ENCODE measurements around the gene FREY1.
A peak's percentile ranks its signal among the peaks of the same experiment; 100 is the strongest.
"Not testable (repeated sequence)": the region's sequence is repeated elsewhere in the genome, so short reads cannot be mapped to it uniquely, and the experiment has no call there.

Gene FREY1

DNA sequence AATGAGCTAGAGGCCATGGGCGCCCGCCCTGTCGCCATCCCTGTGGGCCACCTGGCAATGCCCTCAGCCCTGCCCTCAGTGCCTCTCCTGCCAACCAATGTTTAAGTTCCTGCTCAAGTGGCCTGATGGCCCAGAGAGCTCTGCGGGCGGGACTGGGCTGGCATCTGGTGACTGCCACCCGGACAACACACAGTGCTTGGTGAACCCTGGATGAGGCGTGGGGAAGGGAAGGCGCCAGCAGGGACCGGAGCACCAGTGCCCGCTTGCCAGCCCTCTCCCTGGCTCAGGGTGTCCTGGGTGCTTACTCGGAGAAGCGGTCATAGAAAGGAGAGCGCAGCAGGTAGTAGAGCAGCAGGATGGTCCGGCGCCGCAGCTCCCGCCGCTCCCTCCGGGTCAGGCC lies 6.4 kb upstream of the FREY1 start:
- DNase-seq = no peak

DNA sequence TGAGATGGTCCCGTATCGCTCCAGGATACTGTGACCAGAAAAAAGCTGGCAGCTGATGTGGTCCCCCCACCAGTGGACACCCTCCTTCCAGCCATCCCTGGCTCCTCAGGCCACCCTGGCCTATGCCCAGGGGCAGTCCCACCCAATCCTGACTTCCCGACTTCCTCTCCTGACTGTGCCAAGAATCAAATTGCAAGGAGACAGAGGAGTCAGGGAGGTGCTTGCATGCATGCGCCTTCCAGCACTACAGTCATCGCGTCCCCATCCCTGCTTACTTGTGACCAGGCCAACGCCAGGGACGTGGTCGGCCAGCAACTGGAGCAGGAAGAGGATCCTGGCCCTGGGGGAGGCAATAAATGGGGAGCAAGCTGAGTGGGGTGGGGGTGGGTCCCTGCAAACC lies 3.6 kb upstream of the FREY1 start:
- DNase-seq = no peak

DNA sequence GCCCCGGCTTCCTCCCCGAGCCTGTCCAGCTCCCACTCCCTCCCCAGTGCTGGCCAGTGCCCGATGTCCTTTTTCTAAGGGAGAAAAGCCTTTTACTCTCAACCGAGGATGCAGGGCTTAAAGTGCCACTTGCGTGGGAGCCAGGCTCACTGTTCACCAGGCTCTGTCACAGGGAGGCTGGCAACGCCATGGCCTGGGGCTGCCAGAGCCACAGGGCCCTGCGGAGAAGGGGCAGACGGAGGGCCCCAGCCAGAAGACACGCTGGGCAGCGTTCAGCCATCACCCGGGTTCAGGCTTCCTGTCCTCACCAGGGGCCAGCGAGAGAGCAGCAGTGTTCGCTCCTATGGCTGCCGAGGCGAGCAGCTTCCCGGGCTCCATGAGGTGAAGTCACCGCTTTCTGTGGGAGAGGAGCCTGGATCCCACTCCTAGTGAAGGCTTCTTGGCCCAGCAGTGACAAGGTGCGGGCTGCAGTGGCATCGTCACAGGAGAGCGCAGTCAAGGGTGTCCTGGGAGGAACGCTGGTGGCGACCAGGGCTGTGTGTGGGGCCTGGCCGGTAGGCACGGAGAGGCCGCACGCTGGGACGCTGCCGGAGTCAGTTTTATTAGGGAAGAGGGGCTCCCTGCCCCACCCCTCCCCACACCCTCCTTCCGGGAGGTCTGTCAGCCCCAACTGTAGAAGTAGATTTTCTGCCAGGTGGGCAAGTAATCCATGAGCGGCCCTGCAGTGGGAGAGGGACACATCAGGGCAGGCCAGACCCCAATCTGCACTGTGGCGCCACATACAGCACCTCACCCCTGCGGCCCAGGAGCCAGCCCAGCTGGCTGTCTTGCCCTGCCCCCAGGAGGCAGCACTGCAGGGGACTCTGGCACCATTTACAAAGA lies 2.8 kb upstream of the FREY1 start:
- DNase-seq = no peak

DNA sequence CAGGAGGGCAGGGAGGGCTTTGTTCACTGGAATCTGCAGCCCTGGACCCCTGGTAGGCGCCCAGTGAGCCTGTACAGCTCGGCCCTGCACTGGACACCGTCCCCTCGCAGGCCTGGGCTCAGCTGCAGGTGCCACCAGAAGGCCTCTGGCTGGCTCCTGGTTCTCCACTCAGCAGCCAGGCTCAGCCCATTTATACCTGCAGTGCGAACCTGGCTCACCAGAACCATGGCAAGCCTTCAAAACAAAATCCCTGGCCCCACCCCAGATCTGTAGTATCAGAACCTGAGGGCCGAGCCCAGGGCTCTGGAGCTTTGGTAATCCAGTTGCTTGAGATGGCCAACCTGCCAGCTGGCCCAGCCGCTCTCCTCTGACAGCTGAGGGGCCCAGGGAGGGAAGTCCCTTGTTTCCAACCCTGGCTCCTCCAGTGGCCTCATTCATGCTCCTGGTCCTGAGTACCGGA lies 870 bp upstream of the FREY1 start:
- DNase-seq = no peak

DNA sequence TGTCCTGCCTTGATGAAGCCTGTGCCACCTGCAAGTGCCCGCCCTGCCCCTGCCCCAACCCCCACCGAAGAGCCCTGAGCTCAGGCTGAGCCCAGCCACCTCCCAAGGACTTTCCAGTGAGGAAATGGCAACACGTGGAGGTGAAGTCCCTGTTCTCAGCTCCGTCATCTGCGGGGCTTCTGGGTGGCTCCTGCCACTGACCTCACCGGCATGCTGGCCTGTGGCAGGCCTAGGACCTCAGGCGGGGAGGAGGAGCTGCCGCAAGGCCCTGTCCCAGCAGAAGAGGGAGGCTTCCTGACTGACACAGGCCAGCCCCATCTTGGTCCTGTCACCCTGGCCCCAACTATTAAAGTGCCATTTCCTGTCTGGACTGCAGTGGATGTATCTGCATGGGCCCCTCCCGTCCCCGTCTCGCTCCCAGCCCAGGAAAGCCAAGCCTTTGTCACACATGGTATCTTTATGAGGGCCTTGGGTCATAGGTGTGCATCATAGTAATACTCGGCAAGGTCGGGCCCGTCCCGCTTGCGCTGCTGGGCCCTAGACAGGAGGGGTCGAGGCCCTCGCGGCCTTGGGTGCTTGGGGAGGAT lies 882 bp downstream of the FREY1 start:
- DNase-seq = no peak

DNA sequence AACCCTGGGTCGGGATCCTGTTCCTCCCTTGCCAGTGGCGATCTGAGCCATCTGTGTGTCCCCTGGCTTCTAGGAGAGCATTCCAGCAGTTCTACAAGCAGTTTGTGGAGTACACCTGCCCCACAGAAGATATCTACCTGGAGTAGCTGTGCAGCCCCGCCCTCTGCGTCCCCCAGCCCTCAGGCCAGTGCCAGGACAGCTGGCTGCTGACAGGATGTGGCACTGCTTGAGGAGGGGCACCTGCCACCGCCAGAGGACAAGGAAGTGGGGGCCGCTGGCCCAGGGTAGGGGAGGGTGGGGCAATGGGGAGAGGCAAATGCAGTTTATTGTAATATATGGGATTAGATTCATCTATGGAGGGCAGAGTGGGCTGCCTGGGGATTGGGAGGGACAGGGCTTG lies 1.5 kb downstream of the FREY1 start:
- DNase-seq = not testable (repeated sequence)

DNA sequence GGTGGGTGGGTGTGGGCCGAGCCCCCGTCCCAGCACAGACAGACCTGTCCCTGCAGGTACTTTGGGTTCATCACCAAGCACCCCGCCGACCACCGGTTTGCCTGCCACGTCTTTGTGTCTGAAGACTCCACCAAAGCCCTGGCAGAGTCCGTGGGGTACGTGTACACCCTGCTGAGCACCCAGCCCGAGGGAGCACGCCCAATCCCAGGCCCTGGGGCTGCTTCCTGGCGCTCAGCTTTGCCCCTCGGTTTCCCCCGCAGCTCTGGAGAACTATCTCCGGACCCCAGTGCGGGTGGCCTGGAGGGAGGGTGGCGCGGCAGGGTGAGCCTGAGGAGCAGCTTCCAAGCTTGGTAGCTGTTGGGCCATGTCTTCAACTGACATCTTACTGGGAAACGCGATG lies 2.0 kb downstream of the FREY1 start:
- DNase-seq = no peak

DNA sequence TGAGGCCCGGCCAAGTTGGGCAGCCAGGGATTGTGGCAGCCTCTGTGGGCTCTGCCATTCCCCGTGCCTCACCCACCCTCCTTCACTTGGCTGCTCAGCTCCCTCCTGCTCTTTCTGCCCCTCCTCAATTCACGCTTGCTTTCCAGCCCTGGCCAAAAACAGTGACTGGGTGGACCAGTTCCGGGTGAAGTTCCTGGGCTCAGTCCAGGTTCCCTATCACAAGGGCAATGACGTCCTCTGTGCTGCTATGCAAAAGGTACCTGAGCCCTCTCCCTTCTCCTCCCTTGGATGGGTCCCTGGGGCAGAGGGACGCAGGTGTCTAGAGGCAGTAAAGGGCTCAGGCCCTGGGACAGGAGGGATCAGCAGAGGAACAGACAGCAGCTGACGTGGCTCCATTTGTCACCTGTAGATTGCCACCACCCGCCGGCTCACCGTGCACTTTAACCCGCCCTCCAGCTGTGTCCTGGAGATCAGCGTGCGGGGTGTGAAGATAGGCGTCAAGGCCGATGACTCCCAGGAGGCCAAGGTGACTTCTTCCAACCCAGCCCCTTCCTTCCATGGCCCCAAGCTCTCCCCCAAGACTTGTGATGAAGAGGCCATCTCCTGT lies 2.7 kb downstream of the FREY1 start:
- no peak for DNase-seq

DNA sequence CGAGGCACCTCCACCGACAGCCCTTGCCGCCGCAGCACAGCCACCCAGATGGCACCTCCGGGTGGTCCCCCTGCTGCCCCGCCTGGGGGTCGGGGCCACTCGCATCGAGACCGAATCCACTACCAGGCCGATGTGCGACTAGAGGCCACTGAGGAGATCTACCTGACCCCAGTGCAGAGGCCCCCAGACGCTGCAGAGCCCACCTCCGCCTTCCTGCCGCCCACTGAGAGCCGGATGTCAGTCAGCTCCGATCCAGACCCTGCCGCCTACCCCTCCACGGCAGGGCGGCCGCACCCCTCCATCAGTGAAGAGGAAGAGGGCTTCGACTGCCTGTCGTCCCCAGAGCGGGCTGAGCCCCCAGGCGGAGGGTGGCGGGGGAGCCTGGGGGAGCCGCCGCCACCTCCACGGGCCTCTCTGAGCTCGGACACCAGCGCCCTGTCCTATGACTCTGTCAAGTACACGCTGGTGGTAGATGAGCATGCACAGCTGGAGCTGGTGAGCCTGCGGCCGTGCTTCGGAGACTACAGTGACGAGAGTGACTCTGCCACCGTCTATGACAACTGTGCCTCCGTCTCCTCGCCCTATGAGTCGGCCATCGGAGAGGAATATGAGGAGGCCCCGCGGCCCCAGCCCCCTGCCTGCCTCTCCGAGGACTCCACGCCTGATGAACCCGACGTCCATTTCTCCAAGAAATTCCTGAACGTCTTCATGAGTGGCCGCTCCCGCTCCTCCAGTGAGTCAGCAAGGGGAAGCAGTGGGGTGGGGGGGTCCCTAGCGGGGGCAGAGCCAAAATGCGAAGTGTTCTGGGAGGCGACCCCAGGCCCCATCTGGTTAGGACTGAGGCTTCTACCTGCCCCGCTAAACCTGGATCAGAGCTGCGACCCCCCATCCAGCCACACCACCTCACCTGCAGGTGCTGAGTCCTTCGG lies 4.4 kb downstream of the FREY1 start:
- DNase-seq = no peak

DNA sequence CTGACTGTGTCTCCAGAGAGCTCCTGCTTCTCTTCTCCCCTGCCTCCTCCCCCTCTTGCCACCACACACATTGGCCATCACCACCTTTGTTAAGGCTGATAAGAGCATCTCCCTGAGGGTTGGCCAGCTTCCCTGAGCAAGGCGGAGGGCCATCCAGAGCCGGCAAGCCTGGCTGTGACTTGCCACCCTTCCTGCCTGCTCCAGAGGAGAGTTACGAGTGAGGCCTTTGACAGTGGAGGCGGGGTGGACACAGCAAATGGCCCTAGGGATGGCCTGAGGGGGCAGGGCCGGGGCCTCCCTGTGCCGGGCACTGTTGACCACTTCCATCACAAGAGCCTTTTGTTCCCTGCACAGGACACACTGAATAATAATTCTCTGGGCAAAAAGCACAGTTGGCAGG lies 5.4 kb downstream of the FREY1 start:
- DNase-seq = no peak

DNA sequence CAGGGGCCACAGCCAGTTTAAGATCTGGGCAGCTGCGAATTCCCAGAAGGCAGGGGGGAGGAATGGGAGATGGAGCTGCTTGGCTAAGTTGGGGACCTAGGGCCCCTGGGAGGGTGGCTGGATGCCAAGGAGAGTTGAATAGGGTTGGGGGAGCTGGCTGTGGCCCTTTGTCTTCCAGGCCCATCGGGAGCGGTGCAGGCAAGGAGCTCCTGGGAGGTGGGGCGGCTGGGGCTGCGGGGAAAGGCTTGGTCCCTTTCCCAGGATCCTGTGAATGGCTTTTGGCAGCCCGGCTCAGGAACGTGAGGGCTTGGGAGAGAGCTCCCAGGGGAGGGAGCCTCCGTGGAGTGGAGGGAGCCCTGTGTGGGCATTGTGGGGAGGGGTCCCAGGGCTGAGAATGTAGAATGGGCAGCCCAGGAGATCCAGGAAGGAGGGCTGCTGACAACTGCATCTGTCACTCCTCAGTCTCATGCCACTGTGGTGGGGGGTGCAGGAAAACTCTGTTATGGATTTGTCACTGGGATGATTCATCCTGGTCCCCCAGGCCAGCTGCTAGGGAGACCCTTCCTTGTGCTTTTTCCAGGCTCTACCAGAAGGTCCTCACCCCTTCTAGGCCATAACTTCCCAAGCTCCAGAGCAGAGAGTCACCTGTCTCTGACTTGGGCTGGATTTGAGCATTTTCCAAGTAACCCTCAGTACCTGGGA lies 6.0 kb downstream of the FREY1 start:
- peak; percentile 31 for DNase-seq

DNA sequence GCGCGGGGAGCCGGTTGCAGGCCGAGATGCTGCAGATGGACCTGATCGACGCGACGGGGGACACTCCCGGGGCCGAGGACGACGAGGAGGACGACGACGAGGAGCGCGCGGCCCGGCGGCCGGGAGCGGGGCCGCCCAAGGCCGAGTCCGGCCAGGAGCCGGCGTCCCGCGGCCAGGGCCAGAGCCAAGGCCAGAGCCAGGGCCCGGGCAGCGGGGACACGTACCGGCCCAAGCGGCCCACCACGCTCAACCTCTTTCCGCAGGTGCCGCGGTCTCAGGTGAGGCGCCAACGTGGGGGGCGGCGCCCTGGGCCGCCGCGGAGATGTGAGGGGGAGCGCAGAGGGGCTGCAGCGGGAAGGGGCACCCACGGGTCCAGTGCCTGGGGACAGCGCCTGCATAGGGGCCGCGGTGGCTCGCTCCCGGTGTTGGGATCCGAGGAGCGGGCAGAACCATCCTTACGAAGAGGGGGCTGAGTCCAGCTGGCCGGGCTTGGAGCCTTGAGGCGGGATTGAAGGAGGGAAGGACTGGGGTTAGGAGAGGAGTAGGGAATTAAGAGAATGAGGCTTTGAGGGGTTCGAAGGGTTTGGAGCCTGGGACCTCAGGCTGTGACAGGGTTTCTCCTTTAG lies 6.8 kb downstream of the FREY1 start:
- peak; percentile 16 for DNase-seq

DNA sequence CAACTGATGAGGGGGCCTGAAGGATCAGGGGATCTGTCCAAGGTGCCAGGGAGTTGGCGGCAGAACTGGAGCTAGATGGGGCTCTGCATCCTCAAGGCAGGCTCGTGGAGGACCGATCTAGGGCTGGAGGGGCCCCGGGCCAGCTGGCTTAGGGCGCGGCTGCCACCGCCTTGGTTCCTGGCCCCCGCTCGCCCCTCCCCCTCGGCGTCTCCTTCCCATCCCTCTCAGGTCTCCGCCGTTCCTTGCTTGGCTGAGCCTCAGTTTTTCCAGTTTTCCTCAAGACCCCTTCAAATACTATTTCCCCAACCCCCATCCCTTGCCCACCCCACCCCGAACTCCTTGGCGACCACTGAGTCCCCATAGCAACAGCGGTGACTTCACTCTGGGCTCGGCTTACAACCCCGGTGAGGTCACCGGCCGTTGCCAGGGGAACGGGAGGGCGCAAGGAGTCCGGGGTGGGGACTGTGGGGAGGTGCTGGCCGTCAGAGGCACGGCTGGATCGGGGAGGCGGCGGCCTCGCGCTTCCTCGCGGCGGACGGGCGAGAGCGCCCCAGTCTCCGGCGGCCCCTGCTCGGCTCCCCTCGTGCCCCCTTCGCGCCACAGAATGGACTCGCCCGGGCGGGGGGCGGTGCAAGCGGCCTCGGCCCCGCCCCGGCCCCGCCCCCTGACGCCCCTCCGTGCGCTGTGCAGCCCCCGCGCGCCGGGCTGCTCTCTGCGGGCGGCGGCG lies 7.5 kb downstream of the FREY1 start:
- DNase-seq = peak; percentile 93

DNA sequence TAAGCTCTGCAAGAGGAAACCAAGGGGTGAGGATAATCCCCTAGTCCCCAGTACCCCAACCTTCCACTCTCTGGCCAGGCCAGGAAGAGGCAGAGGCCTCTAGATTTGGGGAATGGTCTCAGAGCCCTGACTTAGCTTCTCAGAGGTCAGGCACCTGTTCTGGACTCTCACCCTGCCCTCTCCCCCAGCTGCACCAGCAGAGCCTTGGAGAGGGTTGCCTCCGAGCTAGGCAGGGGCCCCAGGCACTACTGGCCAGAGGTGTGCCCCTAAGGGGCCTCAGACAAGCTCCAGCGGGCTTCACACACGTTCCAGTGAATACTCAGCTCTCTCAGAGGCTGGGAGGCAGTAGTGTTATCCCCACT lies 8.0 kb downstream of the FREY1 start:
- DNase-seq = no peak

DNA sequence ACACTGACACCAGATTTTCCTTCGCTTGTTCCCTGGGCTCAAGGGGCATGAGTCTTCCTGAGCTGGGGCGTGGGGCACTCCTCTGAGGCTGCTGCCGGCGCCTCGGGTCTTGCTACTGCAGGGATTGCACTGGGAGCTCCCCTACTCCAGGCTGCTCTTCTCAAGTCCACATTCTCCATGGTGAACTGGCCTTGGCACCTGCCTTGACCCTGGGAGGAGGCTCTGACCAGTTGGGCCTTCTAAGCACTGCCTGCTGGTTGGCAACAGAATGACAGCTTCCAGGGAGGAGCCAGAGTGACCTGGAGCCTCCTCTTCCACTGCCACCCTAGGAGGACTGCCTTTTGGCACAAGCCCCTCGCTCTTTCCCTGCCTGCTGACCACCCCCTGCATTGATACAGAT lies 9.5 kb downstream of the FREY1 start:
- no peak for DNase-seq

DNA sequence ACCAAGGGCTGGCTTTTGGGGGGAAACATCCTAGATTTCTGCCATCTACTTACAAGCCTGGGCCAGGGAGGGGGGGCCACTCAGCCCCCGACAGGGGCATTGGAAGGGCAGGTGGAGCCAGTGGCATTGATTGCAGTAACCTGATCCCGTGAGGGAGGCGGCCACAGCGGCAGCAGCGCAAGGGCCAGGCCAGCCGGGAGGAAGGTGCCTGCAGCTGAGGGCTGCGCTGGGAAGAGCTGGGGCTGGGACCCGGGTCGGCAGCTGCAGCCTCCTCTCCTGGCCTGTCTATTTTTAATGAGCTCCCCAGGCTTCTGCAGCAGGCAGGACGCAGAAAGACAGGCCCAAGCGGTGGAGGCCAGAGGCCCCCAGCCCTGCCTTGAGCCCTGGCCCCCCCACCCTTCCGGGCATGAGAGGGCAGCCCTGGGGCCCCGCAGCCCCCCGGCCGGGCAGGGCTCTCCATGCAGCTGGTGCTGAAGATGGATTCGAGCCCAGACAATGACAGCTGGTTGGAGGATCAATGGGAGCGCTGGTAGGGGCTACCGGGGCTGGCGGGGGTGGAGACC lies 10.6 kb downstream of the FREY1 start:
- DNase-seq = peak; percentile 95

DNA sequence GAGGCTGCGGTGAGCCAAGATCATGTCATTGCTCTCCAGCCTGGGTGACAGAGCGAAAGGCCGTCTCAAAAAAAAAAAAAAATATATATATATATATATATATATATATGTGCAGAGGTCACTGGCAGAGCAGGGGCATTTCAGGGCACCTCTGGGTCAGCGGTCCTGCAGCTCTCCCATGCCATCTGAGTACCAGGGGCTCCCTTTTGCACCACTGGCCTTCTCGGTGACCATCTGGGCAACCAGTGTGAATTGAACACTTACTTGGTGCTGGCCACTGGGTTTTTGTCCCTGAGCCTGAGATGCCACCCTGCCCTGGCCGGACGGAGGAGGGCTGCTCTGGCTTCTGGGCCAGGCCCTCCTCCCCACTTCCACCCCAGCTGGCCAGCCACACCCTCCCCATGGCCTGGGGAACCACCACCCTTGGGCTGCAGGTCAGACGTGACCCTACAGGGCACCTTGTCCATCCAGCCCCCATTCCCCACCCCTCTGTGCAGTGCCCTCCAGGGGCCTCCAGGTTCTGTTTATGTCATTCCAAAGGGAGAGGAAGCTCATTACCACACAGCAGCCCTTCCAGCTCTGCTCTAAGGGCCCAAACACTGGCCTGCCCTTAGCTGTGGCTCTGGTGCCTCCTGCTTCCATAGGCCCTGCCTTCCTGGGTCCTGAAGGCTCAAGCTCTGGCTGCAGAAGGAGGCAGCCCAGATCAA lies 11.4 kb downstream of the FREY1 start:
- peak; percentile 57 for DNase-seq

DNA sequence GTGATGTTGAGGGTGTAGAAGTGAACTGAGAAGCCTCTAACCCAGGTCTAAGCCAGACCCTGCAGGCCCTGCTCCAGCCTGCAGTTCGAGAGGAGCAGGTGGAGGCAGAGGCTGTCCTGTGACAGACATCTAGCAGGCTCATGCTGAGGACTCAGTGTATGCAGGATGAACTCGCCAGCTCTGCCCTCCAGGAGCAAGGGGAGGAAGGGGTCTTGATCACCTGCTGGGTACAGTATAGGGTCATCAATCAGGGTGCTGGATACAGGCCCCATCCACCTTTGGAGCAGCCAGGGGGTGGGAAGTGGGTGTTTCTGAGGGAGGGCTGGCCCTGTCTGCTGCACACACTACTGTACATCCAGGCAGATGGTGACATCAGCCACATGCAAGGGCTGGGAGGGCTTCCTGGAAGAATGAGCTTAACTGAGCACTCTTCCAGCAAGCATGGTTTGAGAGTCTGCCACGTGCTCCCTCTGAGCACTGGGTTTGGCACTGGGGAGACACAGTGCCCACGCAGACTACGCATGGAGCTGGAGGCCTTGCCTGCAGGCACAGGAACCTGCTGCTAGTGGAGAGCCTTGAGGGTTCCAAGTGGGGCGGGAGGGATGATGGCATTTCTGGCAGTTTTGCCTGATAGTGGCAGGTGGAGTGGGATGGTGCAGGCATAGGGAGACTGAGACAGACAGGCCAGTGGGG lies 12.4 kb downstream of the FREY1 start:
- no peak for DNase-seq

DNA sequence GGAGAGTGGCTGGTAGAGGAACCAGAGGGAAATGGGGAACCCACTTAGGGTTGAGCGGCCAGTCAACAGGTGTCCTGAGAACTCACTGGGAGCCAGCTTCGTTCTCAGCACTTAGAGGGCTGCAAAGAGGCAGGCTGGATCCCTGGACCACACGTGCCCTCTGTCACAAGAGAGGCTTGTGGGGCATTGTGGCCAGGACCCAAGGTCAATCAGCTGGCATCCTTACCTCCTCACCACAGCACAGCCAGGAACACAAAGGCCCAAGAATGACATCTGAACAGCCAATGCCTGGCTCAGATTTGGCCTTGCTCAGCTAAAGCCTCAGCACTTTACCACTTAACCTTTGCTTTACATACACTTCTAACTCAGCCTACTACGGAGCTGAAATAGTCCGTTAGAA lies 14.2 kb downstream of the FREY1 start:
- no peak for DNase-seq

Data from NCI-H1092 treated with DMSO at 0.1 percent for 48 hours (cell line).